OCI-LY3 (cell line): Measurements from ENCODE around the gene DDX18.

ENCODE experiments used
- CTCF ChIP-seq: fragments of 200-600, 300-600 bp; sonication (generic); IDR thresholded peaks from 2 replicates; pipeline ENCODE4 v1.5.1; 2014; ENCODE audit warnings: antibody characterized with exemption, low read length, low read depth
- EZH2phosphoT487 ChIP-seq: fragments of 200-600 bp; shearing (Covaris generic); IDR thresholded peaks from 2 replicates; pipeline ENCODE4 v1.6.1; 2018; ENCODE audit warnings: antibody characterized with exemption, mixed run types, low read depth

GRCh38 chr2:117845304-117845703 lies 30.8 kb downstream of the DDX18 start:
- TF ChIP-seq CTCF = no peak
- TF ChIP-seq EZH2phosphoT487 = no peak
